ENCODE measurements around the gene ASTN2. TPM values are rescaled to one million over a fixed set of nuclear protein-coding genes. Genes with fewer than 3 reads are reported as not detected.
"Not testable (repeated sequence)": the region's sequence is repeated elsewhere in the genome, so short reads cannot be mapped to it uniquely, and the experiment has no call there.

Gene ASTN2
- total RNA-seq, 1 donor from 2014 or later = 29.0 TPM

- Mint-ChIP-seq H3K27me3 (no peaks in the 10 kb centered on the region), H3K4me1 (ENCODE audit: low read depth) (no peaks in the 10 kb centered on the region), H3K36me3 (ENCODE audit: insufficient read depth) (peaks cover 4% of the 10 kb centered on the region), H3K9me3 (ENCODE audit: low read depth) (no peaks in the 10 kb centered on the region), H3K4me3 (ENCODE audit: low read depth) (no peak overlapping the region), H3K27ac (no peak overlapping the region)
- TF ChIP-seq CTCF (IDR thresholded peaks at IDR 0.05; ENCODE audit: unreplicated experiment) = no peak
- DNase-seq (ENCODE audit: low spot score, unreplicated experiment) = no peak
Measured at GRCh38 chr9:116843863-116844620, 570.8 kb downstream of the ASTN2 start.

GRCh38 chr9:116842658-116843057 lies 572.2 kb downstream of the ASTN2 start:
- Mint-ChIP-seq H3K4me1 (ENCODE audit: low read depth) (no peaks in the 10 kb centered on the region), H3K4me3 (ENCODE audit: low read depth) (no peak overlapping the region), H3K36me3 (ENCODE audit: insufficient read depth) (peaks cover 4% of the 10 kb centered on the region), H3K9me3 (ENCODE audit: low read depth) (no peaks in the 10 kb centered on the region), H3K27me3 (no peaks in the 10 kb centered on the region), H3K27ac (no peak overlapping the region)
- no peak for DNase-seq (ENCODE audit: low spot score, unreplicated experiment)
- TF ChIP-seq CTCF (IDR thresholded peaks at IDR 0.05; ENCODE audit: unreplicated experiment) = peak; percentile 42

GRCh38 chr9:116838468-116838867 lies 576.4 kb downstream of the ASTN2 start:
- not testable (repeated sequence) for H3K4me1 Mint-ChIP-seq (ENCODE audit: low read depth); DNase-seq (ENCODE audit: low spot score, unreplicated experiment); H3K36me3 Mint-ChIP-seq (ENCODE audit: insufficient read depth); H3K4me3 Mint-ChIP-seq (ENCODE audit: low read depth); H3K27ac Mint-ChIP-seq; H3K9me3 Mint-ChIP-seq (ENCODE audit: low read depth); H3K27me3 Mint-ChIP-seq

GRCh38 chr9:116837018-116837989 lies 577.6 kb downstream of the ASTN2 start:
- Mint-ChIP-seq H3K36me3 (ENCODE audit: insufficient read depth) (peaks cover 4% of the 10 kb centered on the region), H3K27ac (peak overlapping the region; percentile 22), H3K4me1 (ENCODE audit: low read depth) (peaks cover 6% of the 10 kb centered on the region), H3K4me3 (ENCODE audit: low read depth) (no peak overlapping the region), H3K9me3 (ENCODE audit: low read depth) (no peaks in the 10 kb centered on the region), H3K27me3 (no peaks in the 10 kb centered on the region)
- no peak for DNase-seq (ENCODE audit: low spot score, unreplicated experiment)
- no peak for TF ChIP-seq CTCF (IDR thresholded peaks at IDR 0.05; ENCODE audit: unreplicated experiment)

- H3K27me3 Mint-ChIP-seq; H3K4me3 Mint-ChIP-seq (ENCODE audit: low read depth); DNase-seq (ENCODE audit: low spot score, unreplicated experiment); H3K27ac Mint-ChIP-seq; H3K9me3 Mint-ChIP-seq (ENCODE audit: low read depth); H3K36me3 Mint-ChIP-seq (ENCODE audit: insufficient read depth); H3K4me1 Mint-ChIP-seq (ENCODE audit: low read depth): not testable (repeated sequence)
Measured at GRCh38 chr9:116830321-116830720, 584.5 kb downstream of the ASTN2 start.

- Mint-ChIP-seq H3K36me3 (ENCODE audit: insufficient read depth) (no peaks in the 10 kb centered on the region), H3K27ac (peak overlapping the region; percentile 33), H3K4me3 (ENCODE audit: low read depth) (no peak overlapping the region), H3K9me3 (ENCODE audit: low read depth) (no peaks in the 10 kb centered on the region), H3K4me1 (ENCODE audit: low read depth) (peaks cover 6% of the 10 kb centered on the region), H3K27me3 (no peaks in the 10 kb centered on the region)
- DNase-seq (ENCODE audit: low spot score, unreplicated experiment) = no peak
- TF ChIP-seq CTCF (IDR thresholded peaks at IDR 0.05; ENCODE audit: unreplicated experiment) = no peak
Measured at GRCh38 chr9:116821633-116822229, 593.1 kb downstream of the ASTN2 start.

Data from progenitor cell of endocrine pancreas (in vitro differentiated cells).